Right kidney (tissue), 9 donors: ENCODE measurements around the gene NLE1.
"Not testable (repeated sequence)": the region's sequence is repeated elsewhere in the genome, so short reads cannot be mapped to it uniquely, and the experiment has no call there.

Experiments
- DNase-seq: peaks from one replicate; pipeline ENCODE4 v3.0.0-alpha.2; 2016
- long read RNA-seq, 8 donors: transcript quantifications; one replicate each; lab custom pipeline, GENCODE V29; 2026

Gene NLE1
- long read RNA-seq, donor 1, full-length matches to known transcripts = 2 of 2 reads
- long read RNA-seq, donor 1, partial matches to known transcripts = 0 of 2 reads
- long read RNA-seq, donor 1, other reads (novel, unspliced or antisense) = 0 of 2 reads
- long read RNA-seq, donor 2, partial matches to known transcripts = 0 of 1 reads
- long read RNA-seq, donor 2, other reads (novel, unspliced or antisense) = 0 of 1 reads
- long read RNA-seq, donor 3, partial matches to known transcripts = 0 of 4 reads
- long read RNA-seq, donor 3, other reads (novel, unspliced or antisense) = 0 of 4 reads
- long read RNA-seq, donor 4 = 0 reads
- long read RNA-seq, donor 5, full-length matches to known transcripts = 7 of 7 reads
- long read RNA-seq, donor 5, partial matches to known transcripts = 0 of 7 reads
- long read RNA-seq, donor 5, other reads (novel, unspliced or antisense) = 0 of 7 reads
- long read RNA-seq, donor 6, full-length matches to known transcripts = 2 of 2 reads
- long read RNA-seq, donor 6, partial matches to known transcripts = 0 of 2 reads
- long read RNA-seq, donor 6, other reads (novel, unspliced or antisense) = 0 of 2 reads
- long read RNA-seq, donor 7 = 0 reads
- long read RNA-seq, donor 8, full-length matches to known transcripts = 6 of 6 reads
- long read RNA-seq, donor 8, partial matches to known transcripts = 0 of 6 reads
- long read RNA-seq, donor 8, other reads (novel, unspliced or antisense) = 0 of 6 reads

GRCh38 chr17:35141681-35142466, at the start of gene NLE1:
Gene NLE1 (minus strand): TSS chr17:35142303. CDS start chr17:35142275, 28 bp downstream.
- peak; percentile 75 for DNase-seq

GRCh38 chr17:35191001-35191695, 49.0 kb upstream of the NLE1 start:
- no peak for DNase-seq

- DNase-seq = no peak
Measured at GRCh38 chr17:35189291-35189690, 47.2 kb upstream of the NLE1 start.

- DNase-seq = no peak
Measured at GRCh38 chr17:35188111-35188510, 46.0 kb upstream of the NLE1 start.

- DNase-seq = no peak
Measured at GRCh38 chr17:35187481-35187880, 45.4 kb upstream of the NLE1 start.

GRCh38 chr17:35185849-35186248, 43.7 kb upstream of the NLE1 start:
- no peak for DNase-seq

- no peak for DNase-seq
Measured at GRCh38 chr17:35184274-35184673, 42.2 kb upstream of the NLE1 start.

GRCh38 chr17:35183332-35183731, 41.2 kb upstream of the NLE1 start:
- no peak for DNase-seq

- DNase-seq = not testable (repeated sequence)
Measured at GRCh38 chr17:35179379-35179778, 37.3 kb upstream of the NLE1 start.

- DNase-seq = no peak
Measured at GRCh38 chr17:35176897-35177296, 34.8 kb upstream of the NLE1 start.

- no peak for DNase-seq
Measured at GRCh38 chr17:35175638-35176415, 33.7 kb upstream of the NLE1 start.

GRCh38 chr17:35174835-35175334, 32.8 kb upstream of the NLE1 start:
- DNase-seq = no peak

GRCh38 chr17:35172321-35172720, 30.2 kb upstream of the NLE1 start:
- DNase-seq = not testable (repeated sequence)

GRCh38 chr17:35171834-35172233, 29.7 kb upstream of the NLE1 start:
- no peak for DNase-seq

- no peak for DNase-seq
Measured at GRCh38 chr17:35170968-35171771, 29.1 kb upstream of the NLE1 start.

- DNase-seq = no peak
Measured at GRCh38 chr17:35169835-35170363, 27.8 kb upstream of the NLE1 start.

- no peak for DNase-seq
Measured at GRCh38 chr17:35167666-35168065, 25.6 kb upstream of the NLE1 start.

GRCh38 chr17:35167046-35167445, 24.9 kb upstream of the NLE1 start:
- DNase-seq = no peak

GRCh38 chr17:35166526-35166925, 24.4 kb upstream of the NLE1 start:
- no peak for DNase-seq

- DNase-seq = no peak
Measured at GRCh38 chr17:35164716-35165115, 22.6 kb upstream of the NLE1 start.
